ENCODE measurements around the gene ZMYM2. TPM values are rescaled to one million over a fixed set of nuclear protein-coding genes. Genes with fewer than 3 reads are reported as not detected.

Gene ZMYM2
- polyA plus RNA-seq, 1 donor = 44.9 TPM

DNA sequence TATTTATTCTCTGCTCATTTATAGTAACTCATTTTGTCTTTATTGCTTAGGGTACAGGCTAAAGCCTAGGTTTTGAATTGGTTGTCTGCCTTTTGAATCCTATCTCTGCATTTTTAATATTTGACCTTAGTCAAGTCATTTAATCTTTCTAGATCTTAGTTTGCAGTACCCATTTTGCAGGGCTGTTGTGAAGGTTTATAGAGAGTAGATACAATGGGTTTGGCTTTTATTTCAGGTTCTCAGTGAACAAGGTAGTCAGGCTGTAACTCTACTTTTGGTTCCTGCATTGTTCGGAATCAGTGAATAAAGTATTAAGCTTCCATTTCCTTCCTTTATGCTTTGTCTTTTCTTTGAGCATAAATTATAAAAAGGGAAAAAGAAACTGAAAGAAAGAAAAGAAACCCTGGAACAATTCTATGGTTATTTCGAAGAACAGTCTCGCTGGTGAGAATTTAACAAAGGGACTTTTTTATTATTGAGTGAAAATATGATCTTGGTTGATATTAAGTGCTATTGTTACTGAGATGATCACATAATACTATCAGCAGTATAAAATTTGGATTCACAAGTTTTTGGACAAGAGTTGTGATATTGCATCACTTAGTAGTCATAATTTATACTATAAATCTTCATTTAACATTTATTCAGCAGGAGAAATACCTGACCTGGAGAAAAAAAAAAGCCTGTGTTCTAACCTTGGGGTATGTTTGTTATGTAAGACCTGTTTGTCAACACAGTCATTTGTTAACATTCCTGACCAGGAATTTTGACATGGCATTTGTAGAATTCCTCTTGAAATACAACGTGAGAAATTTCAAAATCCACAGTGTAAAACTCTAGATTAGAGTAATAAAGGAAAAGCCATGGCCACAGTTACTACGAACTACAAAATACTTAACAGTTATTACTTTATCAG is 91.3 kb downstream of the ZMYM2 start:
- DNase-seq = no peak

DNA sequence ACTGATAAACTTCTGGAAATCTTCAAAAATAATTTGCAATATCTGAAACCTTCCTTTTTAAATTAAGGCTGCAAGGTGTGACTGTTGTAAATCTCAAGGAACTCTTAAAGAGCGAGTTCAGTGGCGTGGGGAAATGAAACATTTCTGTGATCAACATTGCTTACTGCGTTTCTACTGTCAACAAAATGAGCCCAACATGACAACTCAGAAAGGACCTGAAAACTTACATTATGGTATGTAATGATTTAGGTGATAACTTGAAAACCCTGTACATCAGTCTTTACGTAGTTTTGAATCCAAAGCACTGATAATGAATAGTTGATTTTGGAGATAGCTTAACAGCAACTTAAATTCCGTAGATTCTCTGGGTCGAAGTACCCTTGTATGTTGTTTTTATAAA is 92.8 kb downstream of the ZMYM2 start:
- no peak for DNase-seq

DNA sequence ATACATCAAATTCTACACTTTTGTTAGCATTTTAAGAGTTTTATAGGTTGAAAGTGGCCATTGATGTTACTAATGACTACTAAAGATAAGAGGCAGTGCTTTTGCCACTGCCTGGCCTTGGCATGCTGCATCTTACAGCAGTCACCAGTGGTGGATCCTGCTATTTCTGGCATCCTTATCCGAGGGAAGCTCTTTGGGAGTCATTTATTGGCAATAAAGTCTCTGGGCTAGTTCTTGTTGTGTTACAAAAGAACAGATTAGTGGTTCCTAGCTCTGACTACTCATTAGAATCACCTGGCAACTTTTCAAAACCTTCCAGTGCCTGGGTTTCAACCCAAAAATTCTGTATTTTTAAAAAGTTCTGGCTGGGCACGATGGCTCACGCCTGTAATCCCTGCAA is 94.5 kb downstream of the ZMYM2 start:
- DNase-seq = no peak

DNA sequence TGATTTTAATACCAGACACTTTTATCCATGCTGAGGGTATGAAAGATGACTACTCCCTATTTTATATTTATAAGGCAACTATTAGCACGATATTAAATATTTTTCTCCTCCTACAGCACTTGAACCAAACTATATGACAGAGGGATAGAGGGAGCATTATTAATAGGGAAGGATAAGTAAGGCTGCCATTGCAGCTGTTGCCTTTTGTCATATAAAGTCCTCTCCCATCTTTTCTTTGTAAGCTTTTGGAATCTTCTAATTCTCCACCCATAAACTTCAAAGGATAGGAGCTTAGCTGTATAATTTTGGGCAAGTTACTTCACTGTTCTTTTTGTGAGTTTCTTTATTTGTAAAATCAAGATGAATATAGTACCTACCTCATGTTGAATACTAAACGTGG is 95.4 kb downstream of the ZMYM2 start:
- no peak for DNase-seq

DNA sequence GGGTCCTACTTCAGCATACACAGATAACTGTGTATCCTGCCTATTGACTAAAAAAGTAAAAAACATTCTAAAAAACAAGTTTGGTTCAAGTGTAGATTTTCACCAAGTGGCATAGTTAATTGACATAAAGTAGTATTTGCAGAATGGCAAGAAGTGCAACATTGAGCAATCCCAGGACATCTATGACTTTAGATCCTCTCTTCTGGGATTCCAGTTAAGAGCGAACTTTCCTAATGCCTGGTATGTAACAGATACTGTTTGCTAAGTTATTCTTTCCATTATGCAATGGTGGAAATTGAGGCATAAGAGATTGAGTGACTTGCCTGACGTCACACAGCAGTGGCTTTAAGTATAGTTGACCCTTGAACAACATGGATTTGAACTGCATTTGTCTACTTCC is 96.1 kb downstream of the ZMYM2 start:
- DNase-seq = no peak

DNA sequence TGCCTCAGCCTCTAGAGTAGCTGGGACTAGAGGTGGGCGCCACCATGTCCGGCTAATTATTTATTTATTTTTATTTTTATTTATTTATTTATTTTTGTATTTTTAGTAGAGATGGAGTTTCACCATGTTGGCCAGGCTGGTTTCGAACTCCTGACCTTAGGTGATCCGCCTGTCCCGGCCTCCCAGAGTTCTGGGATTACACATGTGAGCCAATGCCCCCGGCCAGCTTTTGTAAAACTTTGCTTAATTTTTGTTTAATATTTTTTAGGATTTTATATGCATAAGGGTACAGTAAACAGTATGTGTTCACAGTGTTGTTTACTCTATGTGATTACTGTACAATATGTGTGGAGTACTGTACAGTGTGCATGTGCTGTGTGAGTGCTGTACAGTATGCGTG is 98.7 kb downstream of the ZMYM2 start:
- no peak for DNase-seq

DNA sequence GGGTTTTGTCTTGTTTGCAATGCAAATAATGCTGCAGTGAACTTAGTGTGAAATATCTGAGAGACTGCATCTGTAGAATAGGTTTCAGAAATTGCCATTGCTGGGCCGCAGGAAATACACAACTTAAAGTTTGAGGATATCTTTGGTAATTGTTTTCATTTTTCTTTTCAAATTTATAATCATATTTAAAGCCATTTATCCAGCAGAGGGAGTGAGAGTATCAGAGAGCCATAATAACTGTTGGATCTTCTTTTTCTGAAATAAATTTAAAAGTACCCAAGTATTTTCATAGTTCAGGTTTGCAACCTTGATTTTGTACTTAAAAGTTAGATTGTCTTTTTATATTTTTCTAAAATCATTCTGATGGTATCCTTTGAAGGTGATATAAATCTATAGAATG is 99.4 kb downstream of the ZMYM2 start:
- no peak for DNase-seq

DNA sequence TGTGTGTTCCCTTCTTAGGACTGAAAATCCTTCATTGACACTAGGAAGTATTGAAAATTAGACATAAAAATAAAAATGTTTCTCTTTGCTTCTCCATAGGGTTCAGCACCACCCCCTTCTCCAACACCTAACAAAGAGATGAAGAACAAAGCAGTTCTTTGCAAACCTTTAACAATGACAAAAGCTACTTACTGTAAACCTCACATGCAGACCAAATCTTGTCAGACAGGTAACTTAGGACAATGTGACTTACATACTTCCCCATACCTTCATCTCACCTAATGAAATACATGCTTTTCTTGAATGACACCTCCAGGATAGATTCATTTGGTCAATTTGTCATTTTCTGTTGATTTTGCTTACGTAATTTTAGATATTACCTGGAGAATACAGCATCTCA is 99.9 kb downstream of the ZMYM2 start:
- DNase-seq = no peak

DNA sequence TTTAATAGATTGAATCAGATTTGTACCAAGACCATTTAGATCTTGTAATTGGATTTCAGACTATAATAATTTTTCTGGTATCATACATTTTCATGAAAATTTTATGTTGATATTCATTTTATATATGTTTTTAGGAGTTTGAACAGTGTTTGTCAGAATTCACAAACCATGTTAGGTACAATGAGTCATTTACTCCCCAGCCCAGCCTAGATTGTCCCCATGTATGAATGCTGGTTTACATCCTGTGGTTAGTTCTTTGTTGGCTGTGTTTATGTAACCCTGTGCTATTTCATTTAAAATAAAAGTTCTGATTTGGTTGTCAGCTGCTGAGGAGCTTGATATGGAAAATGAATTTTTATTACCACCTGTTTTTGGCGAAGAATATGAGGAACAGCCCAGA is 105.6 kb downstream of the ZMYM2 start:
- no peak for DNase-seq

DNA sequence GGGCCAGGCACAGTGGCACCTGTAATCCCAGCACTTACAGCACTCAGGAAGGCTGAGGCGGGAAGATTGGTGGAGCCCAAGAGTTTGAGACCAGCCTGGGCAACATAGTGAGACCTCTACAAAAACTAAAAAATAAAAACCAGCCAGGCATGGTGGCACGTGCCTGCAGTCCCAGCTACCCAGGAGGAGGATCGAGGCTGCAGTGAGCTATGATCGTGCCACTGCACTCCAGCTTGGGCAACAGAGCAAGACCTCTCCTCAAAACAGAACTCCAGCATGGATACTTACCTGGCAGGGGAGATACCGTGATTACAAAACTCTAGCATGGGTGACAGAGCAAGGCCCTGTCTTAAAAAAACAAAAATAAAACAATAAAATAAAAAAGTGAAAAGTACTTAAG is 107.0 kb downstream of the ZMYM2 start:
- no peak for DNase-seq

DNA sequence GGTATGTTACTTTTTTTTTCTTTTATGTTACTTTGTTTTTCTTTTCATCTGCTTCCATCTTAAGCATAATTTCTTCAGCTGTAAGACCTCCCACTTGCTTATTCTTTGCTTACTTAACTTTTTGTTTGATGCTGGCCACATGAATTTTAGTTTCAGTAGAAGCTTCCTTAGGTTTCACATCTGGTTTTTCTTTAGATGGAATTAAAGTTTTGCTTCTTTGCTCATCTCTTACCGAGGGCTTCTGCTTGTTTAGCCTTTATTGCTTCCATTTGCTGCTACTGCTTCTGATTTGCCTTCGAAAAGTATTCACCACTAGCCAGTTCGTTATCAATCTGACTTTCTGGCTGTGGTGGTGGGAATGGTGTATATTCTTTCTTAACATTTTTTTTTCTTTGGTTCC is 111.4 kb downstream of the ZMYM2 start:
- DNase-seq = no peak

DNA sequence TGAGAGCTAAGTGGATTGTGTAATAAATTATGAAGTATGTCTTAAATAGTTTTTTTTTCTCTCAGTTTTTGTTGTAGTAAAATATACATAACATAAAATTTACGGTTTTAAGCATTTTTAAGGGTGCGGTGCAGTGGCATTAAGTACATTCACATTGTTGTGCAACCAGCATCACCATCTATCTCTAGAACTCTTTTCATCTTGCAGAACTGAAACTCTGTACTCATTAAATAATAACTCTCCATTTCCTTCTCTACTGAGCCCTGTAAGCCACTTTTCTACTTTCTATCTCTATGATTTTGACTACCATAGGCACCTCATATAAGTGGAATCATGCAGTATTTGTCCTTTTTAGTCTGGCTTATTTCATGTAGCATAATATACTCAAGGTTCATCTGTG is 115.2 kb downstream of the ZMYM2 start:
- DNase-seq = no peak

DNA sequence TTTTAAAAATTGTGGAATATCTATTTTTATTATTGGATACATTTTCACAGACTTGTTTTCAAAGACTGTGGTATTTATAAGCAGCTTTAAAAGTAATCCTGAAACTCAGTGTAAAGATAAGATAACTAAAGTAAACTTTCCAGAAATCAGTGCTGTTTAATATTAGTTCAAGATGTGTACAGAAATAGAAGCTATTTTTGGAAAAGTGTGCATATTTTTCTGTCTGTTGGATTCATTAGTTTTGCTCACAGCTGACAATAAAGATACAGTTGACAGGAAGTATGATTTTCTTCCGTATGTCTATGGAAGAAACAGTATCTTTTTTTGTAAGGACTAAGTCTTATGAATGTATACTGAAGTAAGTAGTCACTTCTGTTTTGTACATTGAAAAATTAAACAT is 116.4 kb downstream of the ZMYM2 start:
- no peak for DNase-seq

DNA sequence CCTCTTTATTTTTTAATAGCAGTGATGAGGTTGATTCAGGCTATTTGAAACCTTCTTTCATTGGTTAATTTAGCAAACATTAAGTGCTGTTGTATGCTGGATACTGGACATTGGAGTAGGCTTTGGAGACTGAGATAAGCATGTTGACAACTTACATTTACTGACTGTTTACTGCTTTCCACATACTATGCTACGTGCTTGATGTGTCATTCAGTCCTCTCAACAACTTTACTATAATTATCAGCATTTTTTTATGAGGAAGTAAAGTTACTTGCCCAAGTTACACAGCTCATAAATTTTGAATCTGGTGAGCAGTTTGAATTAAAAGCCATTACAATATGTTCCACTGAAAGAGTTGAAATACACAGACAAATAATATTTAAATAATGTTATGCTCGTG is 118.6 kb downstream of the ZMYM2 start:
- DNase-seq = no peak

DNA sequence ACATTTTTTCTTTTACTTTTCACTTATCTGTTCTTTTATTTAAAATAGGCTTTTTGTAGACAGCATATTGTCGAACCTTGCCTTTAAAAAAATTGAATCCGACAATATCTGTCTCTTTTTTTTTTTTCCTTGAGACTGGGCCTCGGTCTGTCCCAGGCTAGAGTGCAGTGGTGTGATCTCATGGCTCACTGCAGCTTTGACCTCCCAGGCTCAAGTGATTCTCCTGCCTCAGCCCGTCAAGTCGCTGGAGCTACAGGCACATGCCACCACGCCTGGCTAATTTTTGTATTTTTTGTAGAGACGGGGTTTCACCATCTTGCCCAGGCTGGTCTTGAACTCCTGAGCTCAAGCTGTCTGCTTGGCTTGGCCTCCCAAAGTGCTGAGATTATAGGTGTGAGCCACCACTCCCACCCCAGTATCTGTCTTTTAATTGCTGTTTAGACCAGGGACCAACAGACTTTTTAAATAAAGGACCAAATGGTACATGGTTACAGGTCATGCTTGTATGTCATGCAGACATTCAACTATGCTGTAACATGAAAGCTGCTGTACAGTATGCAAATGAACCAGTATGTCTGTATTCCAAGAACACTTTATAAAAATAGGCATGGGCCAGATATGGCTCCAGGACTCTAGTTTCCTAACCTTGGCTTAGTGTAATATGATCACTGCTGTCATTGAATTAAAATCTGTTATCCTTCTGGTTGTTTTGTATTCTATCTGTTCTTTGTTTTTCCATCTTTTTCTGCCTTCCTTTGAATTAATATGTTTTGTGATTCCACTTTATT is 122.0 kb downstream of the ZMYM2 start:
- no peak for DNase-seq

DNA sequence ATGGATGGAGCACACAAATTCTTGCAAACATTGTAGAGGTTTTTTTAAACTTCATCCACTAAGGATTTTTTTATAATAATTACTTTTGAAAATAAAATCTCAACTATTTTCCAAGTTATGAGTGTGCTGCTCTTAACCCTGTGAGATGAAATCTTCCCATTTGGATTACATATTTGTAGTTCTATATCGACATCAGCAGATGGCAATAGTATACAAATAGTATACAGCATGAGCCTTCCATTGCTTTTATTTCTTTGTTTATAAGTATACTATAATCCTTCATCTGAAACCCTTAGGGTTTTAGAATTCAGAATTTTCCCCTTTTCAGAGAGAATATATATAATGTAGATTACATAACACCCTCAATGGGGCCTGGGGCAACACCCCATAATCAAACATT is 131.8 kb downstream of the ZMYM2 start:
- no peak for DNase-seq

DNA sequence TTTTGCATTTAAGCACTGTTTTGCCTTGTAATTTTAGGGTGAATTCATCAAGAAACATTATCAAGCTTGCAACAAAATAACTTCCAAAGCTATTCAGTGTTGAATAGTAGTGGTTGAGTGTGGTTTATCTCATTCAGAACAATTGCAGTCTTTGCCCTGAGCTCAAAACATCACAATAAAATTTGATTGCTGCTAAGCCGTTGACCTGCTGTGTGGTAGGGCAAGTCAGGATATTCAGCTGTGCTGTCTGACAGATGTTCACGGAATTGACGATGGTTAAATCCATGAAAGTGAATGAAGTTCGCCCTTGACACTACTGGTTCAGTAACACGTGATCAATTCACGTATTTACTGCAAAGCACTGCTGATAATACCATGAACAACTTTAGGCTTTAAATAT is 135.4 kb downstream of the ZMYM2 start:
- DNase-seq = no peak

DNA sequence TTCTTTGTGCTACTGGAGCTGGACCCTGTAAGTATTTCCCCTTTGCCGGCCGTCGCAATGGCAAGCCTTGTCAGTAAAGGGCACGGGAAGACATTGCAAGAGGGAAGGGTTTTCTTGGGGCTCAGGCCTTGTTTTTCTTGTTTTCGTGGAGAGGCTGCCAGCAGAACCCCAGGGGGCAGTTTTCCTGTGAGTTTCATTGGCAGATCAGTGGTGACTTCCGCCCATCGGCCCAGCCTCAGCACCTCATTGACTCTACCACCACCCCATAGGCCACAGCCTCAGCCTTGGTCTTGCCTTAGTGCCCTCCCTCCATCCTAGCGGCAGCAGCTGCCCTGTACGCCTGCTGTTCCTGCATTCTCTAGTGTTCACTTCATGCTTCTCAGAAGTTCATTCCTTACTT is 140.8 kb downstream of the ZMYM2 start:
- DNase-seq = no peak

DNA sequence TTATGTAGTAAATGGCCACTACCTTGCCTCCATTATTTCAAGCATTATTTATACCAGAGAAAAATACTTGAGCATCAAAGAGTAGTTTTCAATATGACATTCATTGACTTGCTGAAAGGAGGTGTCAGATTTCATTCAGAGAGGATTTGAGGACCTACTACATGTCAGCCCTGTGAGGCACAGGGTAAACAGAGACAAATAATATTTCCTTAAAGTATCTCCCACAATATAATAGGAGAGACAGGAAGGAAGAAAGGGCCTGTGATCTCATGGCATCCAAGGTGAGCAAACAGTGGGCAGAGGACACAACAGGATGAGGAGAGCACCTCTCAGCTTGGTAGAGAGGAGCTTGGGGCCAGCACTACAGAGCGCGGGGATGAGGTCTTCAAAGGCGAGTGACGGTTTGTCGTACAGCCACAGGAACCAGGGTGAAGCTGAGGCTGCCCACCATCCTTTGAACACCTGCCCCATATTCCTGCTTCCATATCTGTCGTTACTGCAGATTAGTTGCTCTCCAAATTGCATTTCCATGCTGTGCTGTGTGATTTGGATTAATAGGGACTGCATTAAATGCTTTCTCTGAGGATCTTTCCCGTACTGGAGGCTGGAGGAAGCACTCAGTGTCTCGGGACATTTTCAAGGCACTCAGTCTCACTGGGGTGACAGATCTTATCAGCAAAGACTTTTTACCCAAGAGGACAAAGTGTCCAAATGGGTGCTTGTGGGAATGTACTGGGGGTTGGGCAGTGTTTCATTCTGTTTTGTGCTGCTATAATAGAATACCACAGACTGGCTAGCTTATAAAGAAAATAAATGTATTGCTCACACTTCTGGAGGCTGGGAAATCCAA is 143.2 kb downstream of the ZMYM2 start:
- DNase-seq = no peak

DNA sequence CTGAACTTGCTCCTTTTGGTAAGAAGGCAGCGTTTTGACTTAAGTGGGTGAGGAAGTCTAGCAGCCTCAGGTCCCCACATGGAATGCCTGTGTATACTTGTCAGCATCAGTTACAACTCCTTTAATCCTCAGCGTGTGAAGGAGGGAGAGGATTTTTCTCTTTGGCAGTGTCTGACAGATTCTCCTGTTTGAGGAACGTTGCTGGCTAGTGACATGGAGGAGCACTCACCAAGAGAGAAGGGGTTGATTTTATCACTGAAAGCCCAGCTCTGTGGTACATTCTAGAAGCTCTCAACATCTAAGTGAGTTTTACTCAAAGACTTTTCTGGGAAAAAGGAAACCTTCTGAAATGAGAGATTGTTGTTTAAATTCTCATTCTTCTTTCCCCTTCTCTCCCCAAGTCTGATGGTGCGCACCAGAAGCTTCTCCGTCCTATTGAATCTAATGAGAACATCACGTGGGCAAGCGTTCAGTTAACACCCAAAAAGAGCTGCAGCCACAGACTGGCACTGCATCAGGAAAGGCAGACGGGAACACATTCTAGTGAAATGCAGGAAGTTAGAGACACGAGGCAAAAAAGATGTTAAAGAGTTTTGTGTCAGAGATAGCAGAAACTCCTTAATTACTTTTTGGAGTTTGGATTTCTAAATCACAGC is 144.1 kb downstream of the ZMYM2 start:
- DNase-seq = no peak

DNA sequence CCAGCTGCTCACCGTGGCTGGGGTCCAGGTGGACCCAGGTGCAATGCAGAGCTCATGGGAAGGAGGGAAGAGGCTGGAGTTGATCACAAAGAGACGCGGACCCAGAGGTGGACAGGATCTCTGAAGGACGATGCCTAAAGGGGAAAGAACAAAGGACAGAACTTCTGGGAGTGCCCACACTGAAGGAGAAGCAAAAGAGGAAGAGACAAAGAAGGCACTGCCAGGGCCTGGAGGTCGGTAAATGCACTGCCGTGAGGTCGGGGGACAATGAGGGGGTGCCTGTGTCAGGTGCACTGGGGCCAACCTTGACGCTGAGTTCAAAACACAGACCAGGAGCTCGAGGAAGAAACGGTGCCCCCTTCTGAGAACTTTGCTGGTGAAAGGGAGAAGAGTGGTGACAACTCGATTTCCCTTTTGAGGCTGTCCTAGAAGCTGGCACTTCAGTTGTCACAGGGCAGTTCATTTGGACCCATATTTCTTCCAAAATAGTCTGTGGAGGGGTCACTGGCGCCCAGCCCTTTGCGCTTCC is 146.7 kb downstream of the ZMYM2 start:
- DNase-seq = no peak

DNA sequence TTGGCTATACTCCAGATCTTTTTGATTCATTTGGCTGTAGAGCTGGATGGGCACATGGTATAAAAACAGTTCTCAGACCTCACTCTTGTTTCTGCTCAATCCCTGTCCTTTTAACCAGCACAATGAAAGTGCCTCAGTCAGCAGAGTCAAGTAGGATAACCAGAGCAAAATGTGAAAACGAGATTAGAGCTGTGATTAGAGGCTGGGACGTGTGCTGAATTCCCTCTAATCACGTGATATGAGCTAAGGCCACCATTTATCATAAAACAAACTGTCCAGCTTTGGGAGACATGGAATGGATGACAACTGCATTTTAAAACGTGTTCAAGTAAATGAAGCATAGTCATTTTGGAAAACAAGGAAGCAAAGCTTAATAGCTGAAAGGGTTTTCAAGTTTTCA is 148.2 kb downstream of the ZMYM2 start:
- no peak for DNase-seq
